ENCODE results near the gene MAP3K12. TPM values are rescaled to one million over a fixed set of nuclear protein-coding genes. Genes with fewer than 3 reads are reported as not detected.

Gene MAP3K12
- total RNA-seq, 1 donor from 2014 or later, result 17.2 TPM

DNA sequence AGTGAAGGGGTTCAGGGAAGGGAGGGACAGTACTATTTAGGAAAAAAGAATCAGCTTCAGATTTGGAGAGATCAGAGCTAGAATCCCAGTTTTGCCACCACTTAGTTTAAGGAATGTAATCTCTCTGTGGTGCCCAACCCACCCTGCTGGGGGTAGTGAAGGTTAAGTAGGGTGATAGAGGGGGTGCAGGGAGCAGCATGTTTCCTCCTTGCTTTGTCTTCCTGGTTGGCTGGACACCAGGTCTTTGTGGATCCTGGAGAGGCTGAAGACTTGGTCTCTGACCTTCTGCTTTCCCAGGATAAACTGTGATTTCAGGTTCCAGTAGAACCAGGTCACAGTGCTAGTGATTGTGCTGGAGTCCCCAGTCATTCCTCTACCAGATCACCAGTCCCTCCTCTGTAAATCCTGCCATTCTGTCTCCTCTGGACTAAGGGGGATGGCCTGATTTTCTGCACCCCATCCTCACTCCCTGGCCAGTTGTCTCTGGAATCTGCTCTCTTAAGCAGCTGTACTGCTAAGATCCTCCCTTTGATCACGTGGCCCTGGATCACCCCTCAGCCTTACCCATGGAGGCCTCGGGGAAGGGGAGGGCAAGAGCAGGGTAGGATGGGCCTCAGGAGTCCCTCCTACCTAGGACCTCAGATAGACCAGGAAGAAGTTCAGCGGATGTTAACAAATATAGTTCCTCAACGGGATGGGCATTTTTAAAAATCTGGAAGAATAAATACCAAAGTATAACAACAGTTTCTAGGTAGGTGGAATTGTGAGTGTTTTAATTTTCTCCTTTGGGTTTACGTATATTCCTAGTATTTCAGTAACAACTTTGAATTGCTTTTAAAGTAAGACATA is 3.1 kb downstream of the MAP3K12 start:
- Mint-ChIP-seq H3K27me3 (ENCODE audit: insufficient read depth, low read depth) (peaks cover 12% of the 10 kb centered on the region), H3K4me3 (peak overlapping the region; percentile 57), H3K9me3 (no peaks in the 10 kb centered on the region), H3K27ac (peak overlapping the region; percentile 87), H3K4me1 (peaks cover 67% of the 10 kb centered on the region), H3K36me3 (peaks cover 3% of the 10 kb centered on the region)
- H3K4me3 ChIP-seq, result peak overlapping the region; percentile 12
- DNase-seq (ENCODE audit: low spot score), result peak; percentile 83
- no peaks in the 10 kb centered on the region for H3K36me3 ChIP-seq
- H2AFZ ChIP-seq (replicated peaks), result no peak overlapping the region
- TF ChIP-seq EZH2 (IDR thresholded peaks at IDR 0.05) (no peak), EZH2phosphoT487 (IDR thresholded peaks at IDR 0.05) (no peak)
- TF ChIP-seq, protein P1, sequence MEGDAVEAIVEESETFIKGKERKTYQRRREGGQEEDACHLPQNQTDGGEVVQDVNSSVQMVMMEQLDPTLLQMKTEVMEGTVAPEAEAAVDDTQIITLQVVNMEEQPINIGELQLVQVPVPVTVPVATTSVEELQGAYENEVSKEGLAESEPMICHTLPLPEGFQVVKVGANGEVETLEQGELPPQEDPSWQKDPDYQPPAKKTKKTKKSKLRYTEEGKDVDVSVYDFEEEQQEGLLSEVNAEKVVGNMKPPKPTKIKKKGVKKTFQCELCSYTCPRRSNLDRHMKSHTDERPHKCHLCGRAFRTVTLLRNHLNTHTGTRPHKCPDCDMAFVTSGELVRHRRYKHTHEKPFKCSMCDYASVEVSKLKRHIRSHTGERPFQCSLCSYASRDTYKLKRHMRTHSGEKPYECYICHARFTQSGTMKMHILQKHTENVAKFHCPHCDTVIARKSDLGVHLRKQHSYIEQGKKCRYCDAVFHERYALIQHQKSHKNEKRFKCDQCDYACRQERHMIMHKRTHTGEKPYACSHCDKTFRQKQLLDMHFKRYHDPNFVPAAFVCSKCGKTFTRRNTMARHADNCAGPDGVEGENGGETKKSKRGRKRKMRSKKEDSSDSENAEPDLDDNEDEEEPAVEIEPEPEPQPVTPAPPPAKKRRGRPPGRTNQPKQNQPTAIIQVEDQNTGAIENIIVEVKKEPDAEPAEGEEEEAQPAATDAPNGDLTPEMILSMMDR (IDR thresholded peaks at IDR 0.05), result no peak
- peaks cover 67% of the 10 kb centered on the region for H3K79me2 ChIP-seq (ENCODE audit: low read depth)
- H3K27me3 ChIP-seq, result no peaks in the 10 kb centered on the region
- H3K27ac ChIP-seq, result peak overlapping the region; percentile 78
- peak overlapping the region; percentile 72 for H3K4me2 ChIP-seq
- H3K9ac ChIP-seq, result no peak overlapping the region
- peaks cover 76% of the 10 kb centered on the region for H3F3A ChIP-seq (ENCODE audit: low read depth)
- H4K20me1 ChIP-seq (ENCODE audit: low read depth), result peaks cover 3% of the 10 kb centered on the region
- peaks cover 63% of the 10 kb centered on the region for H3K4me1 ChIP-seq
- H3K9me3 ChIP-seq (ENCODE audit: low read depth), result no peaks in the 10 kb centered on the region

DNA sequence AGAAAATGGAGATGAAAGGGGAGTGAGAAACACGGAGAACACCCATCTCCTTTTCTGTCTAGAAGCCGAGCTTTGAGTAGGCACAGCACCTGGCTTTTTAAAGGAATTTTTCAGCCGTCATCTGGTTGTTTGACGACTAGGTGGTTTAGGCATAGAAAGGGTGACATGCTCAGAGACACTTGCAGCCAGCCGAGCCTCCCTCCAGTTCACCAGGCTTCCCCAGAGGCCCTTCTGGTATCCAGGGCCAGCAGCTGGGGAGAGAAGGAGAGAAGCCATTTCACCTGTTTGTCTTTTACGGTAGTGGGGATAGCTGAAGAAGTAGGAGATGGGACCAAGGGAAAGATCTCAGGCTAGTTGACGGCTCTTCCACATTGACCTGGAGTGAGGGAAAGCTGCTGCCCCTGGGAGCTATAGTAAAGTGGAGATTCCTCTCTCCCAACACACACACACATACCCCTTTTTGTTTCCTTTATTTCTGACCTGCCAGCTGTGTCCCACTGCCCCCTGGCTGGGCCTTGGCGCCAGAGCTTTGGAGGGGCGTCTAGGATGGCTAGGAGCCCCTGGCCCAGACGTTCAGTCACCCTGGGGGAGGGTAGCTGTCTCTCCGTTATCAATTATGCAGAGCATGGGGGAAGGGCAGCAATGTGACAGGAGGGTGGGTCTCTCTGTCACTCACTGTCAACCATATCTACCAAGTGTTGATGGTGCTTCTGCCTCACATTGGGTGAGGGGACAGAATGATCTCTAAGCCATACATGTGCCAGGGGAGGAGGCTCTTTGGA is 5.5 kb downstream of the MAP3K12 start:
- peak; percentile 51 for DNase-seq (ENCODE audit: low spot score)
- H3K9me3 Mint-ChIP-seq, result no peaks in the 10 kb centered on the region
- Histone ChIP-seq H3K27me3 (no peaks in the 10 kb centered on the region), H2AFZ (replicated peaks) (no peak overlapping the region), H3K4me2 (peak overlapping the region; percentile 78), H3K4me3 (peak overlapping the region; percentile 48), H4K20me1 (ENCODE audit: low read depth) (peaks cover 10% of the 10 kb centered on the region), H3K27ac (peak overlapping the region; percentile 31), H3K36me3 (no peaks in the 10 kb centered on the region), H3K9me3 (ENCODE audit: low read depth) (no peaks in the 10 kb centered on the region), H3F3A (ENCODE audit: low read depth) (peaks cover 59% of the 10 kb centered on the region), H3K9ac (no peak overlapping the region), H3K4me1 (peaks cover 56% of the 10 kb centered on the region), H3K79me2 (ENCODE audit: low read depth) (peaks cover 82% of the 10 kb centered on the region)
- H3K4me1 Mint-ChIP-seq, result peaks cover 62% of the 10 kb centered on the region
- peaks cover 9% of the 10 kb centered on the region for H3K36me3 Mint-ChIP-seq
- H3K27ac Mint-ChIP-seq, result peak overlapping the region; percentile 67
- H3K4me3 Mint-ChIP-seq, result peak overlapping the region; percentile 87
- H3K27me3 Mint-ChIP-seq (ENCODE audit: insufficient read depth, low read depth), result peaks cover 7% of the 10 kb centered on the region
- TF ChIP-seq EZH2 (IDR thresholded peaks at IDR 0.05), result no peak
- no peak for TF ChIP-seq EZH2phosphoT487 (IDR thresholded peaks at IDR 0.05)
- TF ChIP-seq, protein P1 (IDR thresholded peaks at IDR 0.05), result no peak

DNA sequence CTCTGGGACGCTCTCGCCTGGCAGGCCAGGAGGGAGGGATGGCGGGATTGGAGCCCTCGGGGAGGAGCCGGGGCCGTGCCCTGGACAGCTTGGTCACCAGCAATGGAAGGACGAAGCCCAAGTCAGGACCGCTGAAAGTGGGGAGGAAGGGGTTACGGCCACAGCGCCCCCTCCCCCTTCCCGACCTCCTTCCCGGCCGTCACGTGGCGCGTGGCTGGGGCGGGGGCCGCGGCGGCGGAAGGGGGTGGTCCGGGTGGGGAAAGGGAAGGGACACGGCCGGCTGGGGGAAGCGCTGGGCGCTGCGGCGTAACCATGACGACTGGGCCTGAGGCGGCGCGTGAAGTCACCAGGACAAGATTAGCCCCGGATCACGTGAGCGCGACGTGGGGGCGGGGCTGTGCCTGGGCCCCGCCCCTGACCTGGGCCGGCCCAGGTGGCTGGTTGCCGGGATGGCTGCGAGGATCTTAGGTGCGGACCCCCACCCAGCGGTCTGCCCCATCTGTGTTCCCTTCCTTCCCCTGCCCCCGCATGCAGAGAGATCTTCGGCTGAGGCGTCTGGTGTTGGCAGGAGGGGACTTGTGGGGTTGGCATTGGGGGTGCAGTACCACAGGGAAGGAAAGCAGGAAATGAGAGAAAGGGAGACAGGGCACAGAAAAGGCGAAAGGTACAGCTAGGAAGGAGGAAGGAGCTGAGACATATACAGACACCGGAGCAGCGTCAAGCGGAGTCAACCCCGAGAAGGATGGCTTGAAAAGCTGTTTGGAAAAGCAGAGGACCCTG is 6.2 kb downstream of the MAP3K12 start:
- H3K27ac Mint-ChIP-seq, result peak overlapping the region; percentile 67
- peak overlapping the region; percentile 48 for H3K4me3 ChIP-seq
- H3K27me3 ChIP-seq, result no peaks in the 10 kb centered on the region
- peak overlapping the region; percentile 78 for H3K4me2 ChIP-seq
- H3K4me1 Mint-ChIP-seq, result peaks cover 55% of the 10 kb centered on the region
- no peaks in the 10 kb centered on the region for H3K36me3 ChIP-seq
- H3K9me3 Mint-ChIP-seq, result no peaks in the 10 kb centered on the region
- TF ChIP-seq, protein P1 (IDR thresholded peaks at IDR 0.05), result no peak
- TF ChIP-seq EZH2 (IDR thresholded peaks at IDR 0.05) (no peak), EZH2phosphoT487 (IDR thresholded peaks at IDR 0.05) (no peak)
- peaks cover 51% of the 10 kb centered on the region for H3K4me1 ChIP-seq
- H3K27ac ChIP-seq, result peak overlapping the region; percentile 79
- peaks cover 9% of the 10 kb centered on the region for H3K36me3 Mint-ChIP-seq
- no peak overlapping the region for H2AFZ ChIP-seq (replicated peaks)
- peaks cover 2% of the 10 kb centered on the region for H3K27me3 Mint-ChIP-seq (ENCODE audit: insufficient read depth, low read depth)
- peak; percentile 97 for DNase-seq (ENCODE audit: low spot score)
- H3K4me3 Mint-ChIP-seq, result peak overlapping the region; percentile 87
- H3K9ac ChIP-seq, result no peak overlapping the region
- peaks cover 84% of the 10 kb centered on the region for H3K79me2 ChIP-seq (ENCODE audit: low read depth)
- H3F3A ChIP-seq (ENCODE audit: low read depth), result peaks cover 52% of the 10 kb centered on the region
- H3K9me3 ChIP-seq (ENCODE audit: low read depth), result no peaks in the 10 kb centered on the region
- H4K20me1 ChIP-seq (ENCODE audit: low read depth), result peaks cover 10% of the 10 kb centered on the region

Data from neural progenitor cell (in vitro differentiated cells).